ENCODE results near the gene RASGRF1. TPM values are rescaled to one million over a fixed set of nuclear protein-coding genes. Genes with fewer than 3 reads are reported as not detected.

The RASGRF1 gene
- total and polyA plus RNA-seq, 12 donors = 0.11 to 6.9 (median 0.46) TPM

DNA sequence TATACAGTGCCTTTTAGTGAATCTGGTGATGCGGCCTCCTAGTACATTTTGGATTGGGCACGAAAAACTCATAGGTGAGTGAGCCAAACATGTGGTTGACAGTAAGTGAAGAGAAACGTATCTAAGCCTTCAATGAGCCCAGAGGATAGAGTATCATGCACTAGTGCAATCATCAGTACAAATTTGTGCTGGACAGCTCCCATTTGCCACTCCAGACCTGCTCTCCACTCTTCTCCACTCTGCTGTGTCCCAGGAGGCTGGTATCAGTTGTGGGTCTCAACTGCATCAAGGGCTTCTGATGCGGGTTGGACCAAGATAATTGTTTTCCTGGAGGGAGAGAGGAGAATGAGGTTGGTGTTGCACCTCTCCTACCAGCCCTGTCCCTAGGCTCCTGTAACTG lies 9.1 kb upstream of the RASGRF1 start:
- WGBS, 4 donors = 50 to 66% (median 63%) methylated on average over 4 of the region's 4 CpGs

DNA sequence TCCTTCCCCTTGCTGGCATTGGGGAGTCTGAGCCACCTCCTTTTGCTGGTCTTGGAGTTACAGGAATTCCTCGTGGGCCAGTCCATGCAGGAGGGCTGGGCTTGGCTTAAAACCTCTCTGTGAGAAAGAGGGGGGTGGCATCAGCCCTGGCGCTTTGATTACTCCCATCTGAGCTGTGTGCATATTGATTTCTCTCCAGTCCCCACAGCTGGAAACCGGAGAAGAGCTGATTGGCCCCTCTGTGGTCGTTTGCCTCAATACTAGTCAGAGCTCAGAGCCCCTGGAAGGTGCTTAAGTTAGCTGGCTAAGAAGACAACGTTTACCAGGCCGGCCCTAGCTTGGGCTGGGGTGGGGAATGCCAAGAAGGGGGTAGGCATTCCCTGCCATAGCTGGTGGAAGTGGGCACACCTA lies 4.0 kb upstream of the RASGRF1 start:
- no peak for TF ChIP-seq POLR2A (IDR thresholded peaks at IDR 0.05)
- 41 to 51% (median 48%) methylated on average over 4 to 6 of the region's 6 CpGs for WGBS, 4 donors
- Histone ChIP-seq H3K27ac (no peak overlapping the region), H3K27me3 (peaks cover 42% of the 10 kb centered on the region), H3K4me1 (replicated peaks in 1 of 2) (no peaks in the 10 kb centered on the region), H3K4me3 (no peak overlapping the region), H3K36me3 (replicated peaks in 1 of 2) (no peaks in the 10 kb centered on the region), H3K9me3 (replicated peaks in 1 of 3) (no peaks in the 10 kb centered on the region)
- DNase-seq = no peak
- intact Hi-C loops (cut with DNase I) = no loop called here

More for the DNA sequence above, 9.1 kb upstream of the RASGRF1 start:
- no peak overlapping the region for H3K4me3 ChIP-seq
- H3K27me3 ChIP-seq = peaks cover 8% of the 10 kb centered on the region
- H3K36me3 ChIP-seq (replicated peaks in 1 of 2) = no peaks in the 10 kb centered on the region
- TF ChIP-seq POLR2A (IDR thresholded peaks at IDR 0.05) = no peak
- TF ChIP-seq, protein P1, sequence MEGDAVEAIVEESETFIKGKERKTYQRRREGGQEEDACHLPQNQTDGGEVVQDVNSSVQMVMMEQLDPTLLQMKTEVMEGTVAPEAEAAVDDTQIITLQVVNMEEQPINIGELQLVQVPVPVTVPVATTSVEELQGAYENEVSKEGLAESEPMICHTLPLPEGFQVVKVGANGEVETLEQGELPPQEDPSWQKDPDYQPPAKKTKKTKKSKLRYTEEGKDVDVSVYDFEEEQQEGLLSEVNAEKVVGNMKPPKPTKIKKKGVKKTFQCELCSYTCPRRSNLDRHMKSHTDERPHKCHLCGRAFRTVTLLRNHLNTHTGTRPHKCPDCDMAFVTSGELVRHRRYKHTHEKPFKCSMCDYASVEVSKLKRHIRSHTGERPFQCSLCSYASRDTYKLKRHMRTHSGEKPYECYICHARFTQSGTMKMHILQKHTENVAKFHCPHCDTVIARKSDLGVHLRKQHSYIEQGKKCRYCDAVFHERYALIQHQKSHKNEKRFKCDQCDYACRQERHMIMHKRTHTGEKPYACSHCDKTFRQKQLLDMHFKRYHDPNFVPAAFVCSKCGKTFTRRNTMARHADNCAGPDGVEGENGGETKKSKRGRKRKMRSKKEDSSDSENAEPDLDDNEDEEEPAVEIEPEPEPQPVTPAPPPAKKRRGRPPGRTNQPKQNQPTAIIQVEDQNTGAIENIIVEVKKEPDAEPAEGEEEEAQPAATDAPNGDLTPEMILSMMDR (IDR thresholded peaks at IDR 0.05) = no peak
- H3K9me3 ChIP-seq (replicated peaks in 1 of 3) = no peaks in the 10 kb centered on the region
- DNase-seq = no peak
- intact Hi-C loops (cut with DNase I) = no loop called here
- no peak overlapping the region for H3K27ac ChIP-seq
- H3K4me1 ChIP-seq (replicated peaks in 1 of 2) = no peaks in the 10 kb centered on the region

DNA sequence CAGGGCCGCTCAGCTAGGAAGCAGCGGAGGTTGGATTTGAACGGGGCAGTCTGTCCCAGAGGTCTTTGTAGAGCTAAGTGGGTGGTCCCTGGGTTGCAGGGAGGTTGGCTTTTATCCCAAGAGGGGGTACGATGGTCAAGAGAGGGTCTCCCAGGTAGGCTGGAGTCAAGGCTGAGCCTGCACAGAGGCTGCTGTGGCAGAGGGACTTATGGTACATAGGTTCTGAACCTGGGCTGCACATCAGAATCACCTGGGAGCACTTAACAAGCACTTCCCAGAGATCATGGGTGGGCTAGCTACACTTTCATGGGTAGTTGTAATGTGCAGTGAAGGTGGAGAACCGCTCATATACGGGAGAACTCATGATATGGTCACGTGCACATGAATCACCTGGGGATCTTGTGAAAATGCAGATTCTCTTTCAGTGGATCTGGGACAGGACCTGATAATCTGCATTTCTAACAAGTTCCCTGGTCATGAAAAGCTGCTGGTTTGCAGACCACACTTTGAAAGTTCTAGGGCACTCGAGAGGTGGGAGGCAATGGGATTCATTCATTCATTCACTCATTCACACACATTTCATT lies 2.9 kb upstream of the RASGRF1 start:
- intact Hi-C loops (cut with DNase I) = no loop called here
- H3K4me3 ChIP-seq = no peak overlapping the region
- TF ChIP-seq, protein P1 (IDR thresholded peaks at IDR 0.05) = no peak
- TF ChIP-seq POLR2A (IDR thresholded peaks at IDR 0.05) = no peak
- no peaks in the 10 kb centered on the region for H3K4me1 ChIP-seq (replicated peaks in 1 of 2)
- no peaks in the 10 kb centered on the region for H3K36me3 ChIP-seq (replicated peaks in 1 of 2)
- no peaks in the 10 kb centered on the region for H3K9me3 ChIP-seq (replicated peaks in 1 of 3)
- peaks cover 44% of the 10 kb centered on the region for H3K27me3 ChIP-seq
- no peak for DNase-seq
- 62 to 70% (median 66%) methylated on average over 8 of the region's 8 CpGs for WGBS, 4 donors
- no peak overlapping the region for H3K27ac ChIP-seq

DNA sequence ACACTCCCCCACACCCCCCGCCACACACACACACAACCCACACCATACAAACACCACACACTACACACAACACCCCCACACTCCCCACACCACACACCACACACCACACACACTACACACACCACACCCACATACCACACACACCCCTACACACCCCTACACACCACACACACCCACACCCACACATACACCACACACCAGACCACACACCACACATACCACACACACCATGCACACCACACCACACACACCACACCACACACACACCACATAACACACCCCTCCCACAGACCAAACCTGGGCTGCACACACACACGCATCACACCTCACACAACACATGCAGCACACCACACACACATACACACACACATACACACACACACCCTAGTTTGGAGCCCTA lies 1.8 kb upstream of the RASGRF1 start:
- TF ChIP-seq POLR2A (IDR thresholded peaks at IDR 0.05) = no peak
- TF ChIP-seq, protein P1 (IDR thresholded peaks at IDR 0.05) = no peak
- H3K4me1 ChIP-seq (replicated peaks in 1 of 2) = no peaks in the 10 kb centered on the region
- no peaks in the 10 kb centered on the region for H3K9me3 ChIP-seq (replicated peaks in 1 of 3)
- H3K27ac ChIP-seq = no peak overlapping the region
- no peak for DNase-seq
- H3K36me3 ChIP-seq (replicated peaks in 1 of 2) = no peaks in the 10 kb centered on the region
- 0 to 96% (median 64%) methylated on average over 1 to 2 of the region's 2 CpGs for WGBS, 4 donors
- intact Hi-C loops (cut with DNase I) = no loop called here
- no peak overlapping the region for H3K4me3 ChIP-seq
- peaks cover 51% of the 10 kb centered on the region for H3K27me3 ChIP-seq

DNA sequence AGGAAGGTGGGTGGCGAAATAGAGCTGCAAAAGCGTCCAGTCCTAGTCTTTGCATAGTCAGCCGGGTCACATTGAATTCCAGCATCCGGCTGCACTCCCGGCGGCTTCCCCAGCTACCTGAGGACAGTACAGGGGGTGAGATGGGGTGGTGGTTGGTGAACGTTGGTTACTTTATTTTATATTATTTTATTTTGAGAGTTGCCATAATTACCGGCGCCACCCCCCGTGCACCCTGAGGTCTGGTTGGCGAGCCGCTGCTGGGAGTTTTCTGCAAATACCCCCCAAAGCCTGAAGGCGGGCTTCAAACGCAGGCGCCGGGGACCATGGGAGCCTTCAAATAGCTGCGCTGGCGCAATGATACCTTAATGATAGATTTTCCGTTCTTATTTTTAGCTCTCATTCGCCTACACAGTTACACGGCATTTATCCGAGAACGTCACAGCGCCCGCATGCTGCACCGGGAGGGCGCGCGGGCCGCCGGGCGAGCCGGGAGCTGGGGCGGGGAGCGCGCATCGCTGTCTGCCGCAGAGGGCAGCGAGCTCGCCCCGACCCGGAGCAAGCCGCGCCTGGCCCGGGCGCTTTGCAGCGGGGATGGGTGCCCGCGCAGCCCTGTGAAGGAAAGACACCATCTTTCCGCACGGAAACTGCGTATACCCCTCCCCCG lies 756 bp upstream of the RASGRF1 start:
- Histone ChIP-seq H3K4me3 (no peak overlapping the region), H3K9me3 (replicated peaks in 1 of 3) (no peaks in the 10 kb centered on the region), H3K27me3 (peaks cover 51% of the 10 kb centered on the region), H3K27ac (no peak overlapping the region), H3K36me3 (replicated peaks in 1 of 2) (no peaks in the 10 kb centered on the region), H3K4me1 (replicated peaks in 1 of 2) (no peaks in the 10 kb centered on the region)
- 1 to 3% (median 2%) methylated on average over 21 to 53 of the region's 53 CpGs for WGBS, 4 donors
- TF ChIP-seq POLR2A (IDR thresholded peaks at IDR 0.05) = no peak
- TF ChIP-seq, protein P1 (IDR thresholded peaks at IDR 0.05) = no peak
- DNase-seq = no peak
- intact Hi-C loops (cut with DNase I) = no loop called here

All from adrenal gland (tissue), 12 donors.